ENCODE results near the gene ZHX3.

ZHX3 gene

DNA sequence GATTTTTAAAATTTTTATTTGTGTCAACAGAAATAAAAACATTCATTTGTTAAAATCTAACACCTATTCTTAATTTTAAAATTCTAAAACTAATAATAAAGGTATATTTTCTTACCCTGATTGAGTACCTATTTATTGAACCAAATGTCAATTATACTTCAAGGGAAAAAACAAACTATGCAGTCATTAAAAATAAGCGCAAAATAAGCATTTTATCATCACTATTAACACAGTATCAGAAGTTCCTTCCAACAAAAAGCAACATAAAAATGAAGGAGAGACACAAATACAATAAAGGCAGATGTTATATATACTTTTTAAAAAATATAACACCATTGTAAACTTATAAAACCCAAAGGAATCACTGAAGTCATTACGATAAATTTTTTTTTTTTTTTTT, 52.7 kb downstream of the ZHX3 start:
- no peak overlapping the region for H3K4me3 ChIP-seq (ENCODE audit: low read depth, low read length)
- CTCF ChIA-PET, result no interaction called here
- POLR2A ChIA-PET, result no interaction called here
- no peak for DNase-seq (ENCODE audit: low read depth, low spot score)
- TF ChIP-seq, protein P1, sequence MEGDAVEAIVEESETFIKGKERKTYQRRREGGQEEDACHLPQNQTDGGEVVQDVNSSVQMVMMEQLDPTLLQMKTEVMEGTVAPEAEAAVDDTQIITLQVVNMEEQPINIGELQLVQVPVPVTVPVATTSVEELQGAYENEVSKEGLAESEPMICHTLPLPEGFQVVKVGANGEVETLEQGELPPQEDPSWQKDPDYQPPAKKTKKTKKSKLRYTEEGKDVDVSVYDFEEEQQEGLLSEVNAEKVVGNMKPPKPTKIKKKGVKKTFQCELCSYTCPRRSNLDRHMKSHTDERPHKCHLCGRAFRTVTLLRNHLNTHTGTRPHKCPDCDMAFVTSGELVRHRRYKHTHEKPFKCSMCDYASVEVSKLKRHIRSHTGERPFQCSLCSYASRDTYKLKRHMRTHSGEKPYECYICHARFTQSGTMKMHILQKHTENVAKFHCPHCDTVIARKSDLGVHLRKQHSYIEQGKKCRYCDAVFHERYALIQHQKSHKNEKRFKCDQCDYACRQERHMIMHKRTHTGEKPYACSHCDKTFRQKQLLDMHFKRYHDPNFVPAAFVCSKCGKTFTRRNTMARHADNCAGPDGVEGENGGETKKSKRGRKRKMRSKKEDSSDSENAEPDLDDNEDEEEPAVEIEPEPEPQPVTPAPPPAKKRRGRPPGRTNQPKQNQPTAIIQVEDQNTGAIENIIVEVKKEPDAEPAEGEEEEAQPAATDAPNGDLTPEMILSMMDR (IDR thresholded peaks at IDR 0.05; ENCODE audit: insufficient read depth, low read length, missing control alignments), result no peak

- TF ChIP-seq, protein P1 (IDR thresholded peaks at IDR 0.05; ENCODE audit: insufficient read depth, low read length, missing control alignments), result no peak
- no peak for DNase-seq (ENCODE audit: low read depth, low spot score)
- ChIA-PET POLR2A (no interaction called here), CTCF (interaction anchor here (1.2 to 1.8 kb wide), 3 partner anchors 9 to 18 kb away, joined by 3 to 8 read pairs (median 4); no protein-coding TSS in a partner anchor)
- no peak overlapping the region for H3K4me3 ChIP-seq (ENCODE audit: low read depth, low read length)
Measured at GRCh38 chr20:41261790-41262717, 55.5 kb downstream of the ZHX3 start.

DNA sequence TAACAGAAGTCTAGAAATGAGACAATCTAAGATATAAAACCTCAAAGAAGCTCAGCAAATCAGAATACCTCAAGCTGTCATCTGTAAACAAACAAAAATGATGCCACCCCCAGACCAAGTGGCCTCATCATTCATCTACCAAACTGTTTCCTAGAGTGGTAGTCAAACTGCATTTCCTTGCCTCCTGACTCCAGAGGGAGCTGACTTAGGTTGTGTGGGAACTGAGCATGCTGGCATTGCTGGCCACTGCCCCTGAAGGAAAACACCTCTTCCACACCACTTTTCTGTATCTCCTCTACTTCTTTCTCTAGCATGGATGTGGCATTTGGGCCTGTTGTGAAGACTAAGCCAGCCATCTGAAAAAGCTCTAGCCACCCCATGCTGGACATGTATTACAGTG, 56.3 kb downstream of the ZHX3 start:
- POLR2A ChIA-PET, result interaction anchor here (0.8 kb wide), 1 partner anchor 47 kb away, joined by 4 read pairs; no protein-coding TSS in a partner anchor
- no peak overlapping the region for H3K4me3 ChIP-seq (ENCODE audit: low read depth, low read length)
- CTCF ChIA-PET, result interaction anchor here (1.3 to 1.7 kb wide), 2 partner anchors 11 to 78 kb away, joined by 3 to 8 read pairs; no protein-coding TSS in a partner anchor
- TF ChIP-seq, protein P1 (IDR thresholded peaks at IDR 0.05; ENCODE audit: insufficient read depth, low read length, missing control alignments), result no peak
- DNase-seq (ENCODE audit: low read depth, low spot score), result no peak

- POLR2A ChIA-PET, result interaction anchor here (0.8 kb wide), 1 partner anchor 47 kb away, joined by 4 read pairs; no protein-coding TSS in a partner anchor
- TF ChIP-seq, protein P1 (IDR thresholded peaks at IDR 0.05; ENCODE audit: insufficient read depth, low read length, missing control alignments), result no peak
- CTCF ChIA-PET, result interaction anchor here (1.3 to 1.7 kb wide), 2 partner anchors 10 to 79 kb away, joined by 3 to 8 read pairs; no protein-coding TSS in a partner anchor
- no peak overlapping the region for H3K4me3 ChIP-seq (ENCODE audit: low read depth, low read length)
- DNase-seq (ENCODE audit: low read depth, low spot score), result no peak
Measured at GRCh38 chr20:41260734-41261220, 56.8 kb downstream of the ZHX3 start.

DNA sequence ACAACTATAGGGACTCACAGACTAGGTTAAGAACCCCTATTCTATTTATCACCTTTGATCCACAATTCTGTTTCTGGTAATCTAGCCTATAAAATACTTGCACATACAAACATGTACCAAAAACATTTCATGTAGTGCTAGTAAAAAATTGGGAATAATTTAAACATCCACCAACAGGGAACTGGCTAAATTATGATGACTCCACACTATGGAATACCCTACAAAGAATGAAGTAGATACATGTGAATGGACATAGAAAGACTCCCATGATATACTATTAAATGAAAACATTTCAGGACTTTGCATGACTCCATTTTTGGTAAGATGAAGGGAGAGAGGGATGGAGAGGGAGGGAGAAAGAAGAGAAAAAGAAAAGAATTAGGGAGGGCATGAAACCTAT, 58.2 kb downstream of the ZHX3 start:
- H3K4me3 ChIP-seq (ENCODE audit: low read depth, low read length), result no peak overlapping the region
- ChIA-PET CTCF (no interaction called here), POLR2A (no interaction called here)
- DNase-seq (ENCODE audit: low read depth, low spot score), result no peak
- TF ChIP-seq, protein P1 (IDR thresholded peaks at IDR 0.05; ENCODE audit: insufficient read depth, low read length, missing control alignments), result no peak

DNA sequence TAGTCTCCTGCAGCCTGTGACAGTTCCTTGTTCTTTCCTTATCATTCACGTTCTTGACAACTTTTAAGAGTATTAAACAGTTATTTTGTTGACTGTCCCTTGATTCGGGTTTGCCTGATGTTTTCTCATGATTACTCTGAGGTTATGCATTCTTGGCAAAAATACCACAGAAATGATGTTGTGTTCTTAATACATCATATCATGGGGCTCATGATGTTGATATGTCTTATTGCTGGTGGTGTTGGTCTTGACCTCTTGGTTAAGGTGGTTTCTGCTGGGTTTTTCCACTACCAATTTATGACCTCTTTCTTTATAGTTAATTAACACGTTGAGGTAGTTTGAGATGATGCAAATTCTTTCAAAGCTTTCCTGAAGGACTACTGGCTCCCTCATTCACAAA, 59.1 kb downstream of the ZHX3 start:
- ChIA-PET CTCF (interaction anchor here (0.7 kb wide), 1 partner anchor 11 kb away, joined by 3 read pairs; no protein-coding TSS in a partner anchor), POLR2A (no interaction called here)
- DNase-seq (ENCODE audit: low read depth, low spot score), result no peak
- TF ChIP-seq, protein P1 (IDR thresholded peaks at IDR 0.05; ENCODE audit: insufficient read depth, low read length, missing control alignments), result no peak
- no peak overlapping the region for H3K4me3 ChIP-seq (ENCODE audit: low read depth, low read length)

Measured in AG04449 (cell line).